SU-DHL-6 (cell line): ENCODE measurements around the gene VDR.

Source experiments
- EZH2phosphoT487 ChIP-seq: fragments of 200-600 bp; sonication (generic), shearing (Covaris generic); conservative IDR thresholded peaks from 2 replicates; pipeline ENCODE4 v1.6.1; 2018; ENCODE audit warnings: mild to moderate bottlenecking, antibody characterized with exemption, low read length, moderate library complexity, mixed read lengths
- TF ChIP-seq, protein P1 (sequence below): fragments of 200-600 bp; sonication (generic); IDR thresholded peaks from one replicate; pipeline ENCODE4 v1.5.1; 2017; ENCODE audit warnings: antibody characterized with exemption, mild to moderate bottlenecking, low read length, moderate library complexity; ENCODE audit not compliant: insufficient read depth, poor library complexity, severe bottlenecking

DNA sequence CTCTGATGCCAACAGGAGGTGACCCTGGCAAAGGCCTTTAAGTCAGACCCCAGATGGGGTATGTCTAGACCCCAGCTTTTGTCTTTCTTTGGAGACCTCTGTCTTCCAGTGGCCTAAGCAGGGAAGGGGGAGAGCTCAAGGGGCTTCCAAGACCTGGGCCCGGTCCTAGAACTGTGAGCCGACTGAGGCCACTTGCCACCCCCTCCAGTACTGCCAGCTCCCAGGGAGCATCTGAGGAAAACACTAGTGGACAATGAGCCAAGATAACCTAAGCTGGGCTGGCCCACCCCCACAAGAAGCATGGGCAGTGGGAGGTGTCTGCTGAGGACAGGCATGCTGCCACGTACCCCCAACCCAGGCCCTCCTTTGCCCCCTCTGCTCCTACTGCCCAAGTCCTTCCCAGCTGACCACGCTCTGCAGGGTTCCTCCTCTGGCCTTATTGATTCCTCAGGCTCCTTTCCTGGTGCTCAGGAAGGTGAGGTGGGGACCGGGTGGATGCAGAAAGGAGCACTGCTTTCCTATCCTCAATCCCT lies 21.1 kb downstream of the VDR start:
- TF ChIP-seq, protein P1, sequence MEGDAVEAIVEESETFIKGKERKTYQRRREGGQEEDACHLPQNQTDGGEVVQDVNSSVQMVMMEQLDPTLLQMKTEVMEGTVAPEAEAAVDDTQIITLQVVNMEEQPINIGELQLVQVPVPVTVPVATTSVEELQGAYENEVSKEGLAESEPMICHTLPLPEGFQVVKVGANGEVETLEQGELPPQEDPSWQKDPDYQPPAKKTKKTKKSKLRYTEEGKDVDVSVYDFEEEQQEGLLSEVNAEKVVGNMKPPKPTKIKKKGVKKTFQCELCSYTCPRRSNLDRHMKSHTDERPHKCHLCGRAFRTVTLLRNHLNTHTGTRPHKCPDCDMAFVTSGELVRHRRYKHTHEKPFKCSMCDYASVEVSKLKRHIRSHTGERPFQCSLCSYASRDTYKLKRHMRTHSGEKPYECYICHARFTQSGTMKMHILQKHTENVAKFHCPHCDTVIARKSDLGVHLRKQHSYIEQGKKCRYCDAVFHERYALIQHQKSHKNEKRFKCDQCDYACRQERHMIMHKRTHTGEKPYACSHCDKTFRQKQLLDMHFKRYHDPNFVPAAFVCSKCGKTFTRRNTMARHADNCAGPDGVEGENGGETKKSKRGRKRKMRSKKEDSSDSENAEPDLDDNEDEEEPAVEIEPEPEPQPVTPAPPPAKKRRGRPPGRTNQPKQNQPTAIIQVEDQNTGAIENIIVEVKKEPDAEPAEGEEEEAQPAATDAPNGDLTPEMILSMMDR, result no peak
- TF ChIP-seq EZH2phosphoT487, result no peak
